ENCODE measurements around the gene HP1BP3.

HP1BP3 gene

DNA sequence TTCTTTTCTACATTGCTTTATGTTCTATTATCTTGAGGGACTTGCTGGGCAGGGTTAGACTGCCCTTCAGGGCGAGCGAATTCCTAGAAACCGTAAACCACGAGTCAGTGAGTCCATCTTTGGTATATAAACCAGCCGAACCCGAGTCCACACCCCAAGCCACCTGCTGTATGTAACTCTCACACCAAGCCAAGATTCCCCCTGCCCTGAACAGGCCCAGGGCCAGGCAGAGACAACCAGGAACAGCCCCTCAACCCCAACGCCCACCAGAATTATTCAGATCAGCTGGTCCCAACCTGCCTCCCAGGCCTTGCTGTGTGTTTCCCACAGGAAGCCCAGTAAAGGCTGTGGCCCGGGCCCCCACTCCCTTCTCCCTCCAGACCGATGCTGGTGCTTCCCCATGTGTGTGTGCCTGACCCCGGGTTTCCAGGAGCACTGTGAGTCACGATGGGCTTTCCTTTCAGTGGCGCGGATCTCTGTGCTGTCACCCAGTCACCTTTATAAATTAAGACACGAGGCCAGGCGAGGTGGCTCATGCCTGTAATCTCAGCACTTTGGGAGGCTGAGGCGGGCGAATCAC, 86.4 kb downstream of the HP1BP3 start:
- DNase-seq (ENCODE audit: low spot score) (no peak), ATAC-seq (ENCODE audit: low read depth) (no peak)
- TF ChIP-seq CTCF (IDR thresholded peaks at IDR 0.05; ENCODE audit: poor library complexity, severe bottlenecking) = no peak
- no peaks in the 10 kb centered on the region for H3K36me3 ChIP-seq (ENCODE audit: low read depth)
- H3K9me3 ChIP-seq (ENCODE audit: severe bottlenecking) = no peaks in the 10 kb centered on the region
- H3K4me1 ChIP-seq (ENCODE audit: insufficient read depth, poor library complexity, severe bottlenecking) = peaks cover 16% of the 10 kb centered on the region
- H3K27me3 ChIP-seq (ENCODE audit: insufficient read depth, poor library complexity, severe bottlenecking) = no peaks in the 10 kb centered on the region
- no peak overlapping the region for H3K4me3 ChIP-seq (ENCODE audit: severe bottlenecking)
- H3K27ac ChIP-seq (ENCODE audit: poor library complexity, severe bottlenecking) = no peak overlapping the region

GRCh38 chr1:20699558-20699957, 87.5 kb downstream of the HP1BP3 start:
- ATAC-seq (ENCODE audit: low read depth) = no peak
- no peak for DNase-seq (ENCODE audit: low spot score)
- Histone ChIP-seq H3K36me3 (ENCODE audit: low read depth) (no peaks in the 10 kb centered on the region), H3K27me3 (ENCODE audit: insufficient read depth, poor library complexity, severe bottlenecking) (no peaks in the 10 kb centered on the region), H3K9me3 (ENCODE audit: severe bottlenecking) (no peaks in the 10 kb centered on the region), H3K4me3 (ENCODE audit: severe bottlenecking) (no peak overlapping the region), H3K27ac (ENCODE audit: poor library complexity, severe bottlenecking) (no peak overlapping the region), H3K4me1 (ENCODE audit: insufficient read depth, poor library complexity, severe bottlenecking) (peaks cover 16% of the 10 kb centered on the region)
- TF ChIP-seq CTCF (IDR thresholded peaks at IDR 0.05; ENCODE audit: poor library complexity, severe bottlenecking) = no peak

DNA sequence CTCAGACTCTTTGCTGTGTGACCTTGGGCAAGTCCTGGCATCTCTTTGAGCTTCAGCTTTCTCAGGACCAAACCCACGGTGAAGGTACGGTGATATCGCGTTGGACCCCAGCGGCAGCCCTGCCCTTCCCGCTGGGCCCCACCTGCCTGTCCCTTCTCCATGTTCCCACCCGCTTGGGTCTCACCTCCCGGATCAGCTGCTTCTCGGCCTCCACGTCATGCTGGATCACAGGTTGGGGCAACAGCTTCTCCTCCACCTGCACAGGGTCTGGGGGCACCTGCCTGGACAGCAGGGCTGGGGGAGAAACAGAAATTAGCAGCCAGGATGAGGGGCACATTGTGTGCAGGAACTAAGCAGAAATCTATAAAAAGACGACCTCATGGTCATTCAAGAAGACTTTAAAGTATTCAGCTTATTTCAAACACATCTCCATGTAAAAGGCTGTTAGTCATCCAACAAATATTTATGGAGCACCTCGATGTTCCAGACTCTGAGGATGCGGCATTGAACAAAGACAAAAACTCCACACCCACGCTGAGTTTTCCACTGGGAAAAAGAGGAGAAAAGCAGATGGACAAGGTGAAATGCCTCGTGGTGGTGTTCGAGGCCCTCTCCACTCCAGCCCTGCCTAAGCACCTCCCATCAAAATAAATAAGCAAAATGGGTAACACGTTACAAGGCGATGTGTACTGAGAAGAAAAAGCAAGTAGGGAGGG, 88.8 kb downstream of the HP1BP3 start:
- Histone ChIP-seq H3K27ac (ENCODE audit: poor library complexity, severe bottlenecking) (peak overlapping the region; percentile 57), H3K36me3 (ENCODE audit: low read depth) (no peaks in the 10 kb centered on the region), H3K4me3 (ENCODE audit: severe bottlenecking) (no peak overlapping the region), H3K27me3 (ENCODE audit: insufficient read depth, poor library complexity, severe bottlenecking) (no peaks in the 10 kb centered on the region), H3K9me3 (ENCODE audit: severe bottlenecking) (no peaks in the 10 kb centered on the region), H3K4me1 (ENCODE audit: insufficient read depth, poor library complexity, severe bottlenecking) (peaks cover 16% of the 10 kb centered on the region)
- DNase-seq (ENCODE audit: low spot score) (no peak), ATAC-seq (ENCODE audit: low read depth) (peak; percentile 31; the same call in 1 of the 3 replicates)
- TF ChIP-seq CTCF (IDR thresholded peaks at IDR 0.05; ENCODE audit: poor library complexity, severe bottlenecking) = no peak

DNA sequence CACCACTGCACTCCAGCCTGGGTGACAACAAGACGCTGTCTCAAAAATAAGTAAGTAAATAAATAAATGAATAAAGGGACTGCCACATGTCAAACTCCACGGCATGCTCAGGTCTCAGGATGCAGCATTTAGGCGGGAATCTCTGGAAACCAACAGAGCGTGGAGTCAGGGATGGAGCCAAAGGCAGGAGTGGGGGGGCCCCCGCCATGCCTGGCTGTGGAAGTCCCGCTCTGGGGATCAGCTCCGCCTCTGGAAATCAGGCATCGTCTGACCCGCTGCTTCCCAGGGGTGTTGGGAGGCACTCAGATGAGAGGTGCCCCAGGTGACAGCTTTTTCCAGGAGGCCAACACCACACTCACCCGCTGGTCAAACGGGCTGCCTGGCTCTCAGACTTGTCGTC, 89.5 kb downstream of the HP1BP3 start:
- Histone ChIP-seq H3K27me3 (ENCODE audit: insufficient read depth, poor library complexity, severe bottlenecking) (no peaks in the 10 kb centered on the region), H3K4me3 (ENCODE audit: severe bottlenecking) (no peak overlapping the region), H3K9me3 (ENCODE audit: severe bottlenecking) (no peaks in the 10 kb centered on the region), H3K27ac (ENCODE audit: poor library complexity, severe bottlenecking) (peak overlapping the region; percentile 57), H3K36me3 (ENCODE audit: low read depth) (no peaks in the 10 kb centered on the region), H3K4me1 (ENCODE audit: insufficient read depth, poor library complexity, severe bottlenecking) (peaks cover 16% of the 10 kb centered on the region)
- TF ChIP-seq CTCF (IDR thresholded peaks at IDR 0.05; ENCODE audit: poor library complexity, severe bottlenecking) = no peak
- no peak for ATAC-seq (ENCODE audit: low read depth)
- no peak for DNase-seq (ENCODE audit: low spot score)

Data from RWPE2 (cell line).